Measurements from ENCODE around the gene LRRC8A. TPM values are rescaled to one million over a fixed set of nuclear protein-coding genes. Genes with fewer than 3 reads are reported as not detected.

The LRRC8A gene
- polyA plus RNA-seq, 1 donor (not counting 4 experiments of a cell fraction or from before 2014, with no cell fraction given), result 88.3 TPM

- H4K20me1 ChIP-seq (ENCODE audit: control insufficient read depth, extremely low read depth, insufficient read depth, low read length), result peaks cover 5% of the 10 kb centered on the region
- DNase-seq (ENCODE audit: low read depth, low spot score) (no peak), FAIRE-seq (no peak)
- peak overlapping the region; percentile 60 for H3K27ac ChIP-seq (ENCODE audit: control insufficient read depth, insufficient read depth, low read length)
- H3K36me3 ChIP-seq (ENCODE audit: control insufficient read depth in 2 of 2, extremely low read depth in 1 of 2, insufficient read depth in 2 of 2, low read length in 2 of 2), result peaks cover 26 to 33% of the 10 kb centered on the region in 2 experiments
- dilution Hi-C loops (cut with MboI; ENCODE audit: extremely low pct_ligation_motif_present, low sequenced_read_pairs), result no loop called here
- H3K79me2 ChIP-seq (ENCODE audit: control insufficient read depth, insufficient read depth, low read length), result peaks cover 68% of the 10 kb centered on the region
- peaks cover 79% of the 10 kb centered on the region for H3K4me1 ChIP-seq (ENCODE audit: control insufficient read depth, extremely low read depth, insufficient read depth, low read length)
- no peak for TF ChIP-seq EZH2 (IDR thresholded peaks at IDR 0.05; ENCODE audit: low read length)
- TF ChIP-seq, protein P1, sequence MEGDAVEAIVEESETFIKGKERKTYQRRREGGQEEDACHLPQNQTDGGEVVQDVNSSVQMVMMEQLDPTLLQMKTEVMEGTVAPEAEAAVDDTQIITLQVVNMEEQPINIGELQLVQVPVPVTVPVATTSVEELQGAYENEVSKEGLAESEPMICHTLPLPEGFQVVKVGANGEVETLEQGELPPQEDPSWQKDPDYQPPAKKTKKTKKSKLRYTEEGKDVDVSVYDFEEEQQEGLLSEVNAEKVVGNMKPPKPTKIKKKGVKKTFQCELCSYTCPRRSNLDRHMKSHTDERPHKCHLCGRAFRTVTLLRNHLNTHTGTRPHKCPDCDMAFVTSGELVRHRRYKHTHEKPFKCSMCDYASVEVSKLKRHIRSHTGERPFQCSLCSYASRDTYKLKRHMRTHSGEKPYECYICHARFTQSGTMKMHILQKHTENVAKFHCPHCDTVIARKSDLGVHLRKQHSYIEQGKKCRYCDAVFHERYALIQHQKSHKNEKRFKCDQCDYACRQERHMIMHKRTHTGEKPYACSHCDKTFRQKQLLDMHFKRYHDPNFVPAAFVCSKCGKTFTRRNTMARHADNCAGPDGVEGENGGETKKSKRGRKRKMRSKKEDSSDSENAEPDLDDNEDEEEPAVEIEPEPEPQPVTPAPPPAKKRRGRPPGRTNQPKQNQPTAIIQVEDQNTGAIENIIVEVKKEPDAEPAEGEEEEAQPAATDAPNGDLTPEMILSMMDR (optimal IDR thresholded peaks at IDR 0.05 in 1 of 3, IDR thresholded peaks at IDR 0.05 in 1 of 3, conservative IDR thresholded peaks at IDR 0.05 in 1 of 3; ENCODE audit: extremely low read depth in 1 of 3, insufficient read depth in 2 of 3, low read length in 3 of 3), result no peak
- no peaks in the 10 kb centered on the region for H3K27me3 ChIP-seq (ENCODE audit: control insufficient read depth, extremely low read depth, insufficient read depth, low read length)
- H3K9me3 ChIP-seq (ENCODE audit: control insufficient read depth, low read depth, low read length), result no peaks in the 10 kb centered on the region
- peak overlapping the region in 1 of 3 experiments; percentile 23 for H3K4me3 ChIP-seq (ENCODE audit: control insufficient read depth in 2 of 3, extremely low read depth in 1 of 3, insufficient read depth in 2 of 3, low read depth in 1 of 3, low read length in 3 of 3)
- no peak overlapping the region for H2AFZ ChIP-seq (ENCODE audit: control insufficient read depth, low read length)
- peak overlapping the region; percentile 41 for H3K4me2 ChIP-seq (ENCODE audit: control insufficient read depth, extremely low read depth, insufficient read depth, low read depth, low read length)
- peaks cover 4% of the 10 kb centered on the region for H3K9me1 ChIP-seq (ENCODE audit: control insufficient read depth, extremely low read depth, insufficient read depth, low read length)
- peak overlapping the region; percentile 33 for H3K9ac ChIP-seq (ENCODE audit: control insufficient read depth, extremely low read depth, insufficient read depth, low read length)
Measured at GRCh38 chr9:128887914-128888350, 6.0 kb downstream of the LRRC8A start.

- Histone ChIP-seq H3K9me3 (ENCODE audit: control insufficient read depth, low read depth, low read length) (no peaks in the 10 kb centered on the region), H3K9me1 (ENCODE audit: control insufficient read depth, extremely low read depth, insufficient read depth, low read length) (no peaks in the 10 kb centered on the region), H3K4me2 (ENCODE audit: control insufficient read depth, extremely low read depth, insufficient read depth, low read depth, low read length) (no peak overlapping the region), H3K27me3 (ENCODE audit: control insufficient read depth, extremely low read depth, insufficient read depth, low read length) (no peaks in the 10 kb centered on the region), H2AFZ (ENCODE audit: control insufficient read depth, low read length) (no peak overlapping the region), H3K79me2 (ENCODE audit: control insufficient read depth, insufficient read depth, low read length) (peaks cover 66% of the 10 kb centered on the region), H3K4me3 (ENCODE audit: control insufficient read depth in 2 of 3, extremely low read depth in 1 of 3, insufficient read depth in 2 of 3, low read depth in 1 of 3, low read length in 3 of 3) (no peak overlapping the region), H4K20me1 (ENCODE audit: control insufficient read depth, extremely low read depth, insufficient read depth, low read length) (no peaks in the 10 kb centered on the region), H3K27ac (ENCODE audit: control insufficient read depth, insufficient read depth, low read length) (peak overlapping the region; percentile 93), H3K36me3 (ENCODE audit: control insufficient read depth in 2 of 2, extremely low read depth in 1 of 2, insufficient read depth in 2 of 2, low read length in 2 of 2) (peaks cover 19 to 43% of the 10 kb centered on the region in 2 experiments), H3K9ac (ENCODE audit: control insufficient read depth, extremely low read depth, insufficient read depth, low read length) (peak overlapping the region; percentile 30), H3K4me1 (ENCODE audit: control insufficient read depth, extremely low read depth, insufficient read depth, low read length) (peaks cover 63% of the 10 kb centered on the region)
- FAIRE-seq (no peak), DNase-seq (ENCODE audit: low read depth, low spot score) (no peak)
- TF ChIP-seq, protein P1 (optimal IDR thresholded peaks at IDR 0.05 in 1 of 3, IDR thresholded peaks at IDR 0.05 in 1 of 3, conservative IDR thresholded peaks at IDR 0.05 in 1 of 3; ENCODE audit: extremely low read depth in 1 of 3, insufficient read depth in 2 of 3, low read length in 3 of 3), result no peak
- no peak for TF ChIP-seq EZH2 (IDR thresholded peaks at IDR 0.05; ENCODE audit: low read length)
- dilution Hi-C loops (cut with MboI; ENCODE audit: extremely low pct_ligation_motif_present, low sequenced_read_pairs), result no loop called here
Measured at GRCh38 chr9:128891321-128892220, 9.6 kb downstream of the LRRC8A start.
